Measurements from ENCODE around the gene RRP1B. TPM values are rescaled to one million over a fixed set of nuclear protein-coding genes. Genes with fewer than 3 reads are reported as not detected.

The RRP1B gene
- total RNA-seq, 2 donors from 2014 or later, result 11.0 to 22.1 TPM

GRCh38 chr21:43687566-43688399 lies 28.4 kb downstream of the RRP1B start:
- TF ChIP-seq CTCF (IDR thresholded peaks at IDR 0.05), result no peak
- H3K9me3 ChIP-seq, result no peaks in the 10 kb centered on the region
- intact Hi-C loops (cut with DNase I), result no loop called here
- no peak for DNase-seq
- H3K4me3 ChIP-seq, result no peak overlapping the region
- H3K36me3 ChIP-seq, result peaks cover 12% of the 10 kb centered on the region
- H3K27me3 ChIP-seq, result no peaks in the 10 kb centered on the region
- no peak overlapping the region for H3K27ac ChIP-seq
- no peak overlapping the region for H3K9ac ChIP-seq (ENCODE audit: low read depth in 2 of 2, low read length in 2 of 2)
- no peaks in the 10 kb centered on the region for H3K4me1 ChIP-seq

- H3K36me3 ChIP-seq, result peaks cover 12% of the 10 kb centered on the region
- no peak for TF ChIP-seq CTCF (IDR thresholded peaks at IDR 0.05)
- no peak overlapping the region for H3K9ac ChIP-seq (ENCODE audit: low read depth in 2 of 2, low read length in 2 of 2)
- no peaks in the 10 kb centered on the region for H3K9me3 ChIP-seq
- H3K4me1 ChIP-seq, result no peaks in the 10 kb centered on the region
- no peak overlapping the region for H3K4me3 ChIP-seq
- H3K27ac ChIP-seq, result no peak overlapping the region
- no peaks in the 10 kb centered on the region for H3K27me3 ChIP-seq
- intact Hi-C loops (cut with DNase I), result no loop called here
- no peak for DNase-seq
Observed at GRCh38 chr21:43688906-43689305, 29.5 kb downstream of the RRP1B start.

- DNase-seq, result no peak
- H3K4me3 ChIP-seq, result no peak overlapping the region
- no peak overlapping the region for H3K9ac ChIP-seq (ENCODE audit: low read depth in 2 of 2, low read length in 2 of 2)
- H3K27me3 ChIP-seq, result no peaks in the 10 kb centered on the region
- H3K9me3 ChIP-seq, result no peaks in the 10 kb centered on the region
- H3K27ac ChIP-seq, result no peak overlapping the region
- intact Hi-C loops (cut with DNase I), result no loop called here
- no peaks in the 10 kb centered on the region for H3K4me1 ChIP-seq
- TF ChIP-seq CTCF (IDR thresholded peaks at IDR 0.05), result no peak
- H3K36me3 ChIP-seq, result peaks cover 12% of the 10 kb centered on the region
Observed at GRCh38 chr21:43689556-43690337, 30.4 kb downstream of the RRP1B start.

GRCh38 chr21:43690346-43690745 lies 31.0 kb downstream of the RRP1B start:
- Histone ChIP-seq H3K4me3 (no peak overlapping the region), H3K36me3 (peaks cover 12% of the 10 kb centered on the region), H3K27ac (no peak overlapping the region), H3K27me3 (no peaks in the 10 kb centered on the region), H3K4me1 (no peaks in the 10 kb centered on the region), H3K9me3 (no peaks in the 10 kb centered on the region), H3K9ac (ENCODE audit: low read depth in 2 of 2, low read length in 2 of 2) (no peak overlapping the region)
- intact Hi-C loops (cut with DNase I), result no loop called here
- TF ChIP-seq CTCF (IDR thresholded peaks at IDR 0.05), result no peak
- no peak for DNase-seq

- Histone ChIP-seq H3K4me1 (no peaks in the 10 kb centered on the region), H3K27me3 (no peaks in the 10 kb centered on the region), H3K4me3 (no peak overlapping the region), H3K36me3 (peaks cover 8% of the 10 kb centered on the region), H3K27ac (no peak overlapping the region), H3K9me3 (no peaks in the 10 kb centered on the region), H3K9ac (ENCODE audit: low read depth in 2 of 2, low read length in 2 of 2) (no peak overlapping the region)
- DNase-seq, result no peak
- intact Hi-C loops (cut with DNase I), result no loop called here
- no peak for TF ChIP-seq CTCF (IDR thresholded peaks at IDR 0.05)
Observed at GRCh38 chr21:43691086-43691795, 31.9 kb downstream of the RRP1B start.
